Measurements from ENCODE around the gene CCDC97.
"Not testable (repeated sequence)": the region's sequence is repeated elsewhere in the genome, so short reads cannot be mapped to it uniquely, and the experiment has no call there.

The CCDC97 gene

DNA sequence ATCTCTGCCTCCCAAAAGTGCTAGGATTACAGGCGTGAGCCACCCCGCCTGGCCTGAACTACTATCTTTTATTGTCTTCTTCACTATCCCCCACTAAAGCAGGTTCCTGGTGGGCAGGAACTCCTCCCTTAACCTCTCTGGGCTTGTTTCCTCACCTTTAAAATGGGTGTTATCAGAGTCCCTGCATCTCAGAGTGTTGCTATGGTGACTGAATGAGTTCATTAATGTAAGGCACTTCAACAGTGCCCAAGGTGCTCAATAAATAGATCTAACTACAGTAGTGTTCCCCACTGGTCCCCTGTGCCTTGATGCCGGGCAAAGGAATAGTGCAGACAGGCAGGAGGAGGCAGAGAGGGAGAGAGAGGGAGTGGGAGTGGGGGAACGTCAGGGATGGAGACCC is 20.5 kb downstream of the CCDC97 start:
- no peaks in the 10 kb centered on the region for H3K9me3 Mint-ChIP-seq
- H3K27ac Mint-ChIP-seq = peak overlapping the region; percentile 90
- H3K4me3 Mint-ChIP-seq = peak overlapping the region; percentile 54
- DNase-seq (ENCODE audit: low spot score) = no peak
- H3K27me3 Mint-ChIP-seq (ENCODE audit: low read depth) = no peaks in the 10 kb centered on the region
- peaks cover 57% of the 10 kb centered on the region for H3K36me3 Mint-ChIP-seq (ENCODE audit: low read depth)
- H3K4me1 Mint-ChIP-seq (ENCODE audit: low read depth) = peaks cover 50% of the 10 kb centered on the region

DNA sequence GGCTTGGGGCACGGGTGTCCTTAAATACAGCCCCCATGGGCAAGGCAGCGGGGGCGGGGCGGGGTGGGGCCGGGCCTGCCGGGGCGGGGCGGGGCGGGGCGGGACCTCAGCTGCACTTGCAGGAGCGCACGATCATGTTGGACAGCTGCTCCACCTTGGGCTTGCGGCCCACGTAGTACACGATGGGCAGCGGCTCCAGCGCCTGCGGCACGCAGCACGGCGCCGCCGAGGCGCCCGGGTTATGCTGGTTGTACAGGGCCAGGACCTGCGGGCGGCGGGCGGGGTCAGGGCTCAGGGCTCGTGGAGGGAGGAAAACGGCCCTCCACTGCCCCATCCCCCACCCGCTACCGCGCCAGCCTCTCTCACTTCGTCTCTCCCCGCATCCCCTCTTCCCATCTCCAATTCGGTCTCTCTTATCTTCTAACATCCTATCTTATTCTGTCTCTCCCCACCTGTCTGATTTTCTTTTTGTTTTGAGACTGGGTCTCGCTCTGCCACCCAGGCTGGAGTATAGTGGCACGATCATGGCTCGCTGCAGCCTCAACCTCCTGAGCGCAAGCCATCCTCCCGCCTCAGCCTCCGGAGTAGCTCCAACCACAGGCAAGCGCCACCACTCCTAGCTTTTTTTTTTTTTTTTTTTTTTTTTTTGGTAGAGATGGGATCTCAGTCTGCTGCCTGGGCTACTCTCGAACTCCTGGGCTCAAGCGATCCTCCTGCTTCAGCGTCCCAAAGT is 21.1 kb downstream of the CCDC97 start:
- Mint-ChIP-seq H3K27ac (peak overlapping the region; percentile 52), H3K4me1 (ENCODE audit: low read depth) (peaks cover 50% of the 10 kb centered on the region), H3K9me3 (no peaks in the 10 kb centered on the region), H3K4me3 (peak overlapping the region; percentile 40), H3K27me3 (ENCODE audit: low read depth) (no peaks in the 10 kb centered on the region), H3K36me3 (ENCODE audit: low read depth) (peaks cover 58% of the 10 kb centered on the region)
- no peak for DNase-seq (ENCODE audit: low spot score)

DNA sequence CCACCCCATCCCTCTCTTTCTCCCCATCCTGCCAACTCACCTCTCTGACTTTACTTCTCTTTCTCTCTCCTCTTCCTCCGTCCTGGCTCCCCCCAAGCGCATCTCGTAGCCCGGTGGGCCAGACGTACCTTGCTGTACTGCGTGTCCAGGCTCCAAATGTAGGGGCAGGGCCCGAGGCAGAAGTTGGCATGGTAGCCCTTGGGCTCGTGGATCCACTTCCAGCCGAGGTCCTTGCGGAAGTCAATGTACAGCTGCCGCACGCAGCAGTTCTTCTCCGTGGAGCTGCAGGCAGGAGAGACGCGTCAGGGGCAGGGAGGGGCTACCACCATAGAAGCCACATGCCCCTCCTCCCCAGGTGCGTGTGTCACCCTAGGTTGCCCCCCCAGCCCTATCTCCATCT is 22.0 kb downstream of the CCDC97 start:
- Mint-ChIP-seq H3K9me3 (no peaks in the 10 kb centered on the region), H3K4me3 (no peak overlapping the region), H3K36me3 (ENCODE audit: low read depth) (peaks cover 55% of the 10 kb centered on the region), H3K27me3 (ENCODE audit: low read depth) (no peaks in the 10 kb centered on the region), H3K27ac (peak overlapping the region; percentile 52), H3K4me1 (ENCODE audit: low read depth) (peaks cover 41% of the 10 kb centered on the region)
- DNase-seq (ENCODE audit: low spot score) = no peak

DNA sequence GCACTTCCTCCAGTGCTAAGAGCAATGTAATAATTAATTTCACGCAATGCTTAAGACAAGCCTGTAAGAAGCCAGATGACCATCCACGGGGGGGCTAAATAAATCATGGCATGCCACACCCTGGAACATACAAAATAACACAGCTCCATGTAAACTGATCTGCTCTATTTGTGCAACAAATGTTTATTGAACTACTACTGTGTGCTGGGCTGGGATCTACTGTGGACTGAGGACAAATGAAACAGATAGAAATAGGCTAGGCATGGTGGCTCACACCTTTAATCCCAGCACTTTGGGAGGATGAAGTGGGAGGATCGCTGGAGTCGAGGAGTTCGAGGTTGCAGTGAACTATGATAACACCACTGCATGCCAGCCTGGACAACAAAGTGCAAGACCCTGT is 22.5 kb downstream of the CCDC97 start:
- no peaks in the 10 kb centered on the region for H3K27me3 Mint-ChIP-seq (ENCODE audit: low read depth)
- no peak for DNase-seq (ENCODE audit: low spot score)
- H3K9me3 Mint-ChIP-seq = no peaks in the 10 kb centered on the region
- H3K27ac Mint-ChIP-seq = peak overlapping the region; percentile 21
- H3K4me1 Mint-ChIP-seq (ENCODE audit: low read depth) = peaks cover 39% of the 10 kb centered on the region
- peaks cover 54% of the 10 kb centered on the region for H3K36me3 Mint-ChIP-seq (ENCODE audit: low read depth)
- H3K4me3 Mint-ChIP-seq = no peak overlapping the region

DNA sequence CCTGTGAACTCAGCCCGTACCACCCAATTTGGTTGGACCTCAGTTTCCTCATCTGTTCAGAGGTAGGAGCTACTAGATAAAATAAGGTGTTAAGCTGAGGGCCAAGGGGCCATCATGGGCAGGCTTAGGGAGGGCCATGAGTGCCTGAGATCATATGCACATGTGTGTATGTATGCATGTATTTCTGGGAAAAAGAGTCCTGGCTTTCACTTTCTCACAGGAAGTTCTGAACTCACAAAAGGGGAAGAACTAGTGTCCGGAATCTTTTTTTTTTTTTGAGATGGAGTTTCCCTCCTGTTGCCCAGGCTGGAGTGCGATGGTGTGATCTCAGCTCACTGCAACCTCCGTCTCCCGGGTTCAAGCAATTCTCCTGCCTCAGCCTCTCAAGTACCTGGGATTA is 24.8 kb downstream of the CCDC97 start:
- DNase-seq (ENCODE audit: low spot score) = no peak
- Mint-ChIP-seq H3K4me3 (no peak overlapping the region), H3K9me3 (no peaks in the 10 kb centered on the region), H3K27me3 (ENCODE audit: low read depth) (no peaks in the 10 kb centered on the region), H3K4me1 (ENCODE audit: low read depth) (peaks cover 27% of the 10 kb centered on the region), H3K27ac (peak overlapping the region; percentile 15), H3K36me3 (ENCODE audit: low read depth) (peaks cover 48% of the 10 kb centered on the region)

DNA sequence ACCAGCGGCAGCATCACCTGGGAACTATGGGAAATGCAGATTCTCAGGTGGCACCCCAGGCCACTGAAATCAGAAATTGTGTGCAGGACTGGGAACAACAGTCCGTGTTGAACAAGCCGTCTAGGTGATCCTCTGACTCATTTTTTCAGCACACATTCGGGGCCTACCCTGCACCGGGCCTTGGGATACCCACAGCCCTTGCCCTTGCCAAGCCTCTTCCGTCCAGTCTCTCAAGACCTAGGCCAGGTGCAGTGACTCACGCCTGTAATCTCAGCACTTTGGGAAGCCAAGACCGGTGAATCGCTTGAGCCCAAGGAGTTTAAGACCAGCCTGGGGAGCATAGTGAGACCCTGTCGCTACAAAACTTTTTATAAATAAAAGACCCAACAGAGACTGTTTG is 25.5 kb downstream of the CCDC97 start:
- H3K36me3 Mint-ChIP-seq (ENCODE audit: low read depth) = peaks cover 50% of the 10 kb centered on the region
- no peak for DNase-seq (ENCODE audit: low spot score)
- H3K4me1 Mint-ChIP-seq (ENCODE audit: low read depth) = peaks cover 28% of the 10 kb centered on the region
- no peak overlapping the region for H3K4me3 Mint-ChIP-seq
- no peak overlapping the region for H3K27ac Mint-ChIP-seq
- H3K9me3 Mint-ChIP-seq = no peaks in the 10 kb centered on the region
- H3K27me3 Mint-ChIP-seq (ENCODE audit: low read depth) = no peaks in the 10 kb centered on the region

DNA sequence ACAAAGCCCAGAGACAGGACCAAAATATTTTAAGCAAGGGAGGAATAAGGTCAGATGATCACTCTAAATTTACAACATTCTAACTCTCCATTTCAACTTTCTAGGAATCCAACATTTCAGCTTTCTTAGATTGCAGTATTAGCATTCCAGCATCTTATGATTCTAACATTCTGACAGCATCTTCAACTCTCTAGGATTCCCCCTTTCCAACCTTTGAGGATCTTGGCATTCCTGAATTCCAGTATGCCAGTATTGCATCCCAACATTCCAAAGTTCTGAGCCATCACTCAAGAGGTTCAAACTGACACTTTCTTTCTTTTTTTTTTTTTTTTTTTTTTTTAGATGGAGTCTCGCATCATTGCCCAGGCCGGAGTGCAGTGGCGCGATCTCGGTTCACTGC is 30.0 kb downstream of the CCDC97 start:
- peak overlapping the region; percentile 45 for H3K27ac Mint-ChIP-seq
- no peak overlapping the region for H3K4me3 Mint-ChIP-seq
- peaks cover 54% of the 10 kb centered on the region for H3K36me3 Mint-ChIP-seq (ENCODE audit: low read depth)
- H3K9me3 Mint-ChIP-seq = no peaks in the 10 kb centered on the region
- peaks cover 27% of the 10 kb centered on the region for H3K4me1 Mint-ChIP-seq (ENCODE audit: low read depth)
- H3K27me3 Mint-ChIP-seq (ENCODE audit: low read depth) = no peaks in the 10 kb centered on the region
- no peak for DNase-seq (ENCODE audit: low spot score)

DNA sequence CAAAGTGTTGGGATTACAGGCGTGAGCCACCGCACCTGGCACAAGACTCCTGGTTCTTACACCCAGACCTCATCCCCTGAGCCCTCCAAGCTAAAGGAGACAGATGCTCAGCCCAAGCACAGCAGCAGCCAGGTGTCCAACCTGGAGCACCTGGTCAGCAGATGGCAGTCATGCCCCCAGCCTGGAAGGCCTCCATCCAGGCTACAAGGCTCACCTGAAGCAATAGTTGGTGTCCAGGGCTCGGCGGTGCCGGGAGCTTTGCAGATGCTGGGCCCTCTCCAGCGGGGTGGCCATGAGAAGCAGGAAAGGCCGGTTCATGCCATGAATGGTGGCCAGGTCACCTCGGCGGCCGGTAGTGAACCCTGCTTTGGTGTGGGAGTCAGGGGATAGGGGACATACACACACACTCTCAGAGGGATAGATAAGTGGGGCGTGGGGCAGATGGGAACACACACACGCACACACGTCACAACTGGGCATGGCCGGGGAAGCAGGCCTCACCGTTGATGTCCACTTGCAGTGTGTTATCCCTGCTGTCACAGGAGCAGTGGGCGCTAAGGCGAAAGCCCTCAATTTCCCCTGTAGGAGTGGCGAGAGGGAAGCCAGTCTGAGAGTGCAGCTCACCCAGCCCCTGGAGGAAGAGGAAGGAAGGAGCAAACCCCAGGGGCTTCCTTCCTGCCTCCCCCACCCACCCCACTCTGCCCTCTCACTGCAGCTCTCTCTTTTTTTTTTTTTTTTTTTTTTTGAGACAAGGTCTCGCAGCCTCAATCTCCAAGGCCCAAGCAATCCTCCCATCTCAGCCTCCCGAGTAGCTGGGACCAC is 31.9 kb downstream of the CCDC97 start:
- Mint-ChIP-seq H3K27ac (no peak overlapping the region), H3K9me3 (no peaks in the 10 kb centered on the region), H3K4me3 (peak overlapping the region; percentile 4), H3K36me3 (ENCODE audit: low read depth) (peaks cover 59% of the 10 kb centered on the region), H3K27me3 (ENCODE audit: low read depth) (no peaks in the 10 kb centered on the region), H3K4me1 (ENCODE audit: low read depth) (peaks cover 25% of the 10 kb centered on the region)
- DNase-seq (ENCODE audit: low spot score) = no peak

DNA sequence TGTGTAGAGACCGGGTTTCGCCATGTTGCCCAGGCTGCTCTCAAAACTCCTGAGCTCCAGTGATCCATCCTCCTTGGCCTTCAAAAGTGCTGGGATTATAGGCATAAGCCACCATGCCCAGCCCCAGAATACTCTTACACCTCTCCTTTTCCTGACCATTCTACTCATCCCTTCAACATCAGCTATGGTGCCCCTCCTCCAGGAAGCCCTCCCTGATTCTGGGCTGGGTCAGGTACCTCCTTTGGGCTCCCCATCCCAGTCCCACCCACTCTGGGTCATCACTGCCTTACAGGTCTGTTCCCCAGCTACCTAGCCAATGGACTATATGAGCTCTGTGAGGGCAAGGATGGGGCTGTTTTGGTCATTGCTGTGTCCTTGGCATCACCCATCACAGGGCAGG is 34.2 kb downstream of the CCDC97 start:
- peaks cover 31% of the 10 kb centered on the region for H3K4me1 Mint-ChIP-seq (ENCODE audit: low read depth)
- DNase-seq (ENCODE audit: low spot score) = no peak
- H3K9me3 Mint-ChIP-seq = peaks cover 8% of the 10 kb centered on the region
- H3K27me3 Mint-ChIP-seq (ENCODE audit: low read depth) = no peaks in the 10 kb centered on the region
- peak overlapping the region; percentile 67 for H3K27ac Mint-ChIP-seq
- peaks cover 65% of the 10 kb centered on the region for H3K36me3 Mint-ChIP-seq (ENCODE audit: low read depth)
- no peak overlapping the region for H3K4me3 Mint-ChIP-seq

DNA sequence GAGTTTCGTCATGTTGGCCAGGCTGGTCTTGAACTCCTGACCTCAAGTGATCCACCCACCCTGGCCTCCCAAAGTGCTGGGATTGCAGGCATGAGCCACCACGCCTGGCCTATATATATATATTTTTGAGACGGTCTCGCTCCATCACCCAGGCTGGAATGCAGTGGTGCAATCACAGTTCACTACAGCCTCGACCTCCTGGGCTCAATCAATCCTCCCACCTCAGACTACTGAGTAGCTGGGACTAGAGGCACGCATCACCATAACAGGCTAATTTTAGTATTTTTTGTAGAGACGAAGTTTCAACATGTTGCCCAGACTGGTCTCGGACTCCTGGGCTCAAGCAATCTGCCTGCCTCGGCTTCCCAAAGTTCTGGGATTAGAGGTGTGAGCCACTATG is 36.9 kb downstream of the CCDC97 start:
- H3K4me3 Mint-ChIP-seq; DNase-seq (ENCODE audit: low spot score); H3K27ac Mint-ChIP-seq; H3K27me3 Mint-ChIP-seq (ENCODE audit: low read depth); H3K9me3 Mint-ChIP-seq: not testable (repeated sequence)
- Mint-ChIP-seq H3K36me3 (ENCODE audit: low read depth) (peaks cover 69% of the 10 kb centered on the region), H3K4me1 (ENCODE audit: low read depth) (peaks cover 36% of the 10 kb centered on the region)

DNA sequence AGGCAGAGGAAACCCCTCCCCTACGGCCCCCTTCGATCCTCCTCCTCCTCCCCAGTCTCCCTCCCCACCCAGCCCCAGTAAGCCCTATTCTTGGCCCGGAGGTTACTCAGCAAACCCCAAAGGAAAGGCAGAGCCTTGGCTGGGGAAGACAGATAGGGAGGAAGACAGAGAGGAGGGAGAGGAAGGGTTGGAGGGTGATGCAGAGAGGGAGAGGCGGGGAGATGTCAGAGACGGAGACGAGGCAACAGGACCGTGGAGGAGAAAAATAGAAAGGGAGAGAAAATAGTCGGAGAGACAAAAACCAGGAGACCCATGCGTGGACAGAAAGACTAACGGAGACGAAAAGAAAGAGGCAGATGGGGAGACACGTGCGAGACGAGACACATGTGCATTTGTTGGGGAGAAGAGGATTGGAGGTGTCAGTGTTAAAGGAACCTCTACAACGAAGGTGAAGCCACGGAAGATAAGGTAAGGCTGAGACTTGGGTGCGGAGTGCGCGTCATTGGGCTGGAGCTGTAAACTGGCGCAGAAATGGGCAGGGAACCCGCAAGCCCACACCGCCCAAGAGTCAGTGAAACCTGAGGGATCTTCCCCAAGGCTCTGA is 40.9 kb downstream of the CCDC97 start:
- peak overlapping the region; percentile 96 for H3K27ac Mint-ChIP-seq
- peaks cover 8% of the 10 kb centered on the region for H3K9me3 Mint-ChIP-seq
- DNase-seq (ENCODE audit: low spot score) = no peak
- H3K27me3 Mint-ChIP-seq (ENCODE audit: low read depth) = no peaks in the 10 kb centered on the region
- H3K36me3 Mint-ChIP-seq (ENCODE audit: low read depth) = peaks cover 55% of the 10 kb centered on the region
- H3K4me1 Mint-ChIP-seq (ENCODE audit: low read depth) = peaks cover 35% of the 10 kb centered on the region
- H3K4me3 Mint-ChIP-seq = peak overlapping the region; percentile 92

DNA sequence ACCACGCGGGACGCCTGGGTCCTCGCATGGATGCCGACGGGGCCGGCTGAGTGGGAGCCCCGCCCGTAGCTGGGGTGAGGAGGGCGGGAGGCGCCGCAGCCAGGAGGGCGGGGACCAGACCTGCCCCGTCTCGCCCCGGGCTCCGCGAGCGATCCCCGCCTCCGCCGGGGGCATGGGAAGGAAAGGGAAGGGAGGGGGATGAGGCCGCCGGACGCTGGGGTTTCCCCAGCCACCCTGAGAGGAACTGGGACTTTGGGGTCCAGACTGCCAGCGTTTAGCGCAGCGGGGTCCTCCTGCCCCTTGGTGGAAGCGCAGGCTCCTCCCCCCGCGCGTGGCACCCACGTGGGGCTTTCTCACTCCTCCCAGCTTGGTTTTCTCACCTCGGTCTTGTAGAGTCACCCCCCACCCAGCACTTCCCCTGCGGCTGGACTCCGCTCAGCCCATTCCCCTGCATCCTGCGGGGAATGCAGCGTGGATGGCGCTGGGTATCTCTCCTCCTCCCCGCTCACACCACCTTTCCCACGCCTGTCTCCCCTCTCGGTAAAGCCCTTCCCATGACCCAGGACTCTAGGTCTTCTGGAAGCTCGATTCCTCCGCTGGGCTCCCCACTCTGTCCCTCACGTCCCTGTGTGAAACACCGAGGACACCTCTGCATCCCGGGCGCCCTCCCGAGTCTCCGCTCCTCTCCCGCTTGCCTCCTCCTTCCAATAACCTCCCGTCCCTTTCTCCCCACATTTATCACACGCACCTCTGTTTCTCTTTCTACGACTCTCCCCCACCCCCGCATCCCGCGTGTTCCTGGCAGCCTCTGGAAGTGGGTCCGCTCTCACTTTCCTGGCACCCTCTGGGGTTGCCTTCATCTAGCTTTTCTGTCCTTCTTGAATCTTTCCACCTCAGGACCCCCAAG is 41.6 kb downstream of the CCDC97 start:
- DNase-seq (ENCODE audit: low spot score) = peak; percentile 80
- Mint-ChIP-seq H3K27me3 (ENCODE audit: low read depth) (no peaks in the 10 kb centered on the region), H3K27ac (peak overlapping the region; percentile 96), H3K36me3 (ENCODE audit: low read depth) (peaks cover 49% of the 10 kb centered on the region), H3K9me3 (peaks cover 8% of the 10 kb centered on the region), H3K4me3 (peak overlapping the region; percentile 92), H3K4me1 (ENCODE audit: low read depth) (peaks cover 40% of the 10 kb centered on the region)

DNA sequence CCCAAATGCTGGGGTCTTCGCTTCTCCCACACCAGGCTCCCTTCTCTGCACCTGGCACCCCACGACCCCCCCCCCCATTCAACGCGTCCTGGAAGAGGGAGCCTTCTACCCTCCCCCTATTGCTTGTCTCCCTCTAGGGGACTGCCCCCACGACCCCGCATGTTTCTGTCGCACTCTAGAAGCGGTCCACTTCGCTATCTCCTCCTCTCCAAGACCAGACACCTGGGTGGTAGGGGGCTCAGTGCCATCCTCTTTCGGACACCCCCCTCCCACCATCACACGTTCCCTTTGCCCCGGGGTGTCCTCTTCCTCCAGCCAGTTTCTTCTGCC is 42.3 kb downstream of the CCDC97 start:
- no peak for DNase-seq (ENCODE audit: low spot score)
- peak overlapping the region; percentile 92 for H3K4me3 Mint-ChIP-seq
- peaks cover 8% of the 10 kb centered on the region for H3K9me3 Mint-ChIP-seq
- no peaks in the 10 kb centered on the region for H3K27me3 Mint-ChIP-seq (ENCODE audit: low read depth)
- H3K27ac Mint-ChIP-seq = peak overlapping the region; percentile 96
- H3K4me1 Mint-ChIP-seq (ENCODE audit: low read depth) = peaks cover 46% of the 10 kb centered on the region
- H3K36me3 Mint-ChIP-seq (ENCODE audit: low read depth) = peaks cover 52% of the 10 kb centered on the region

Data from T-helper 2 cell treated with Interferon-gamma antibody and Interleukin-4, amounts not matched to agents 5 μg/mL and 100 μg/mL, for 36 hours (primary cell).